GM12878 (cell line): ENCODE measurements around the gene PARN. TPM values are rescaled to one million over a fixed set of nuclear protein-coding genes. Genes with fewer than 3 reads are reported as not detected.
A peak's percentile ranks its signal among the peaks of the same experiment; 100 is the strongest.

Experiments used
- ATF7 ChIP-seq: fragments of 450-650 bp; IDR thresholded peaks from 2 replicates; pipeline ENCODE4 v1.6.1; 2016; ENCODE audit warnings: low read depth, mild to moderate bottlenecking
- BCL11A ChIP-seq: IDR thresholded peaks from 2 replicates; pipeline ENCODE4 v1.6.1; 2011; ENCODE audit warnings: low read depth, low read length
- CEBPZ ChIP-seq: fragments of 150-350 bp; IDR thresholded peaks from 2 replicates; pipeline ENCODE4 v1.6.1; 2016; ENCODE audit warnings: low read depth, low read length
- CHD1 ChIP-seq: IDR thresholded peaks from 2 replicates; pipeline ENCODE4 v1.6.1; 2012; ENCODE audit warnings: low read depth, low read length, improper control_type of control experiment
- CREM ChIP-seq: IDR thresholded peaks from 2 replicates; pipeline ENCODE4 v1.6.1; 2014; ENCODE audit warnings: antibody characterized with exemption, low read depth
- CUX1 ChIP-seq: IDR thresholded peaks from 2 replicates; pipeline ENCODE4 v1.6.1; 2012; ENCODE audit warnings: improper control_type of control experiment, low read depth, low read length; ENCODE audit not compliant: insufficient replicate concordance
- DPF2 ChIP-seq: fragments of 450-650 bp; IDR thresholded peaks from 2 replicates; pipeline ENCODE4 v1.6.1; 2017; ENCODE audit warnings: mild to moderate bottlenecking
- FOXK2 ChIP-seq: fragments of 450-650 bp; IDR thresholded peaks from 2 replicates; pipeline ENCODE4 v1.6.1; 2017; ENCODE audit warnings: mild to moderate bottlenecking, moderate library complexity
- GABPA ChIP-seq: IDR thresholded peaks from 2 replicates; pipeline ENCODE4 v1.6.1; 2014; ENCODE audit warnings: antibody characterized with exemption, low read depth, mild to moderate bottlenecking, inconsistent platforms
- HDAC2 ChIP-seq: fragments of 200-600 bp; sonication (generic); IDR thresholded peaks from 2 replicates; pipeline ENCODE4 v1.6.1; 2017
- IKZF2 ChIP-seq, 2 experiments: fragments of 450-650 bp; IDR thresholded peaks; 2 replicates each; pipeline ENCODE4 v1.6.1; 2017; ENCODE audit warnings: mild to moderate bottlenecking in 2 of 2, moderate library complexity in 2 of 2
- KLF5 ChIP-seq: fragments of 450-650 bp; IDR thresholded peaks from 2 replicates; pipeline ENCODE4 v1.6.1; 2014; ENCODE audit warnings: mild to moderate bottlenecking; ENCODE audit not compliant: partially characterized antibody
- MAX ChIP-seq: IDR thresholded peaks from 2 replicates; pipeline ENCODE4 v1.6.1; 2012; ENCODE audit warnings: low read depth, low read length, improper control_type of control experiment
- MTA3 ChIP-seq: IDR thresholded peaks from 2 replicates; pipeline ENCODE4 v1.6.1; 2012; ENCODE audit warnings: low read length, inconsistent platforms, borderline replicate concordance
- NFIC ChIP-seq: IDR thresholded peaks from 2 replicates; pipeline ENCODE4 v1.6.1; 2012; ENCODE audit warnings: low read depth, mild to moderate bottlenecking, inconsistent platforms, low read length, moderate library complexity
- NRF1 ChIP-seq: conservative IDR thresholded peaks from 2 replicates; pipeline ENCODE4 v1.6.1; 2011; ENCODE audit warnings: mild to moderate bottlenecking, low read depth, low read length, improper control_type of control experiment
- PAX5 ChIP-seq: IDR thresholded peaks from 2 replicates; pipeline ENCODE4 v1.6.1; 2011; ENCODE audit warnings: low read depth, low read length, borderline replicate concordance
- POLR2AphosphoS2 ChIP-seq: IDR thresholded peaks from 2 replicates; pipeline ENCODE4 v1.6.1; 2011; ENCODE audit warnings: low read depth, mild to moderate bottlenecking, low read length, improper control_type of control experiment, moderate library complexity
- SPI1 ChIP-seq: IDR thresholded peaks from 2 replicates; pipeline ENCODE4 v1.6.1; 2011; ENCODE audit warnings: low read depth, mild to moderate bottlenecking, low read length, moderate library complexity, borderline replicate concordance; ENCODE audit not compliant: insufficient read depth
- SREBF1 ChIP-seq: IDR thresholded peaks from 2 replicates; pipeline ENCODE4 v1.6.1; 2012; ENCODE audit warnings: mild to moderate bottlenecking, low read length
- USF2 ChIP-seq: IDR thresholded peaks from 2 replicates; pipeline ENCODE4 v1.6.1; 2011; ENCODE audit warnings: low read depth, low read length, improper control_type of control experiment, borderline replicate concordance
- ZBED1 ChIP-seq: IDR thresholded peaks from 2 replicates; pipeline ENCODE4 v1.6.1; 2016; ENCODE audit warnings: borderline replicate concordance
- ZNF217 ChIP-seq: fragments of 450-650 bp; IDR thresholded peaks from 2 replicates; pipeline ENCODE4 v1.6.1; 2017; ENCODE audit warnings: antibody characterized with exemption, mild to moderate bottlenecking
- polyA plus RNA-seq, 11 experiments: library from polyadenylated mRNA; depleted of rRNA in 4 of 11; unstranded in 6 of 11; stranded (reverse) in 5 of 11; fragments of >200 nt; fragmentation: Nextera tagmentation in 4 of 11; fragmentation: Illumina TruSeq in 1 of 11; extraction: Ambion mirVana in 4 of 11; extraction: Trizol in 1 of 11; gene quantifications; 1 replicate in 1 of 11; 2 replicates in 10 of 11; pipeline versions ENCODE4 v1.2.1 to v1.2.3, GENCODE V29; 2011 to 2016; ENCODE audit warnings: inconsistent platforms in 2 of 11, missing spikeins in 2 of 11, low read depth in 1 of 11
- total RNA-seq, 4 experiments: library from RNA; depleted of rRNA in 3 of 4; stranded (reverse); fragments of >200 nt in 3 of 4; fragmentation: Illumina TruSeq in 1 of 4; extraction: Trizol in 1 of 4; gene quantifications; 2 replicates each; pipeline versions ENCODE4 v1.2.1 to v1.2.3, GENCODE V29; 2013 to 2021

The PARN gene
- total and polyA plus RNA-seq, 10 of the 15 experiments (the other 5 are each of a cell fraction or from before 2014, with no cell fraction given) = 15.6 to 77.3 (median 47.7) TPM

GRCh38 chr16:14672403-14672971 is 42.4 kb upstream of the PARN start (continued):
- TF ChIP-seq CEBPZ = no peak
- no peak for TF ChIP-seq GABPA
- no peak for TF ChIP-seq MTA3
- TF ChIP-seq ZBED1 = no peak
- TF ChIP-seq CREM = 0 out of 2 replicates have a peak, but pooled peaks have one; percentile 25
- TF ChIP-seq MAX = peak; percentile 77
- no peak for TF ChIP-seq SREBF1
- no peak for TF ChIP-seq NRF1
- TF ChIP-seq FOXK2 = no peak
- no peak for TF ChIP-seq POLR2AphosphoS2
- peak; percentile 79 for TF ChIP-seq USF2
- TF ChIP-seq IKZF2 (IDR thresholded peaks at IDR 0.05) = peak; percentile 12 to 45; a peak in 2 of 4 replicates
- TF ChIP-seq DPF2 = peak; percentile 63; the same call in 1 of the 2 replicates
- no peak for TF ChIP-seq CHD1
- TF ChIP-seq CUX1 = no peak
- no peak for TF ChIP-seq KLF5
- peak; percentile 39; the same call in 1 of the 2 replicates for TF ChIP-seq SPI1
- TF ChIP-seq NFIC = no peak
- peak; percentile 97 for TF ChIP-seq ATF7
- TF ChIP-seq HDAC2 = no peak
- TF ChIP-seq ZNF217 = no peak
- TF ChIP-seq BCL11A = 0 out of 2 replicates have a peak, but pooled peaks have one; percentile 4
- TF ChIP-seq PAX5 = peak; percentile 88
